Measurements from ENCODE around the gene MYO1F. TPM values are rescaled to one million over a fixed set of nuclear protein-coding genes. Genes with fewer than 3 reads are reported as not detected.
"Not testable (repeated sequence)": the region's sequence is repeated elsewhere in the genome, so short reads cannot be mapped to it uniquely, and the experiment has no call there.

MYO1F gene
- 1 to 10 TPM; 2.0 to 8.0 TPM for total RNA-seq

- ATAC-seq = no peak
- peak in 2 of 4 donors; percentile 24 to 62 for DNase-seq
- TF ChIP-seq POLR2A (IDR thresholded peaks at IDR 0.05) (peak in 1 of 3 donors; percentile 47), CTCF (IDR thresholded peaks at IDR 0.05) (no peak)
- Histone ChIP-seq H3K27ac (peak within 1 kb of the TSS in 1 of 4 donors; percentile 49), H3K4me3 (no peak within 1 kb of the TSS), H3K4me1 (peaks cover 6% of the 10 kb centered on the region), H3K27me3 (peaks cover 0 to 8% of the 10 kb centered on the region in 2 donors), H3K36me3 (replicated peaks in 1 of 2; ENCODE audit: insufficient read depth in 1 of 2, low read depth in 2 of 2) (no peaks in the 10 kb centered on the region), H3K9me3 (no peaks in the 10 kb centered on the region)
- 8 to 20% methylated on average over 5 to 7 of the region's 7 CpGs for WGBS, 2 donors
- intact Hi-C loops (cut with DNase I) = loop anchor here (10.0 kb wide), 1 partner anchor 222 kb away; no protein-coding TSS in a partner anchor
Measured at GRCh38 chr19:8577247-8577646, at the start of gene MYO1F. MYO1F (minus strand) TSS chr19:8577442; CDS start chr19:8577309, 133 bp downstream.

GRCh38 chr19:8626842-8627241 is 49.6 kb upstream of the MYO1F start:
- Histone ChIP-seq H3K9me3 (peaks cover 0 to 4% (median 0%) of the 10 kb centered on the region in 3 donors), H3K36me3 (replicated peaks in 1 of 2; ENCODE audit: insufficient read depth in 1 of 2, low read depth in 2 of 2) (no peaks in the 10 kb centered on the region), H3K4me1 (peaks cover 8% of the 10 kb centered on the region), H3K27me3 (no peaks in the 10 kb centered on the region), H3K4me3 (no peak overlapping the region), H3K27ac (no peak overlapping the region)
- ATAC-seq (no peak), DNase-seq (no peak)
- TF ChIP-seq POLR2A (IDR thresholded peaks at IDR 0.05) (no peak), CTCF (IDR thresholded peaks at IDR 0.05) (no peak)
- WGBS, 2 donors = 43 to 65% methylated on average over 7 to 8 of the region's 8 CpGs
- intact Hi-C loops (cut with DNase I) = no loop called here

GRCh38 chr19:8622886-8623285 is 45.6 kb upstream of the MYO1F start:
- H3K4me1 ChIP-seq; intact Hi-C loops (cut with DNase I); H3K9me3 ChIP-seq; DNase-seq; H3K27ac ChIP-seq; H3K4me3 ChIP-seq; H3K36me3 ChIP-seq (replicated peaks in 1 of 2; ENCODE audit: insufficient read depth in 1 of 2, low read depth in 2 of 2); H3K27me3 ChIP-seq; ATAC-seq: not testable (repeated sequence)
- 47 to 60% methylated on average over 4 of the region's 4 CpGs for WGBS, 2 donors

- no peaks in the 10 kb centered on the region for H3K9me3 ChIP-seq
- H3K36me3 ChIP-seq (replicated peaks in 1 of 2; ENCODE audit: insufficient read depth in 1 of 2, low read depth in 2 of 2) = no peaks in the 10 kb centered on the region
- no peaks in the 10 kb centered on the region for H3K4me1 ChIP-seq
- TF ChIP-seq CTCF (IDR thresholded peaks at IDR 0.05) = no peak
- no peak for TF ChIP-seq POLR2A (IDR thresholded peaks at IDR 0.05)
- H3K4me3 ChIP-seq = no peak overlapping the region
- ATAC-seq (no peak), DNase-seq (no peak)
- intact Hi-C loops (cut with DNase I) = no loop called here
- 61 to 71% methylated on average over 8 of the region's 8 CpGs for WGBS, 2 donors
- H3K27me3 ChIP-seq = no peaks in the 10 kb centered on the region
- H3K27ac ChIP-seq = no peak overlapping the region
Measured at GRCh38 chr19:8618751-8619150, 41.5 kb upstream of the MYO1F start.

GRCh38 chr19:8617984-8618383 is 40.7 kb upstream of the MYO1F start:
- Histone ChIP-seq H3K27me3 (no peaks in the 10 kb centered on the region), H3K36me3 (replicated peaks in 1 of 2; ENCODE audit: insufficient read depth in 1 of 2, low read depth in 2 of 2) (no peaks in the 10 kb centered on the region), H3K4me1 (no peaks in the 10 kb centered on the region), H3K4me3 (no peak overlapping the region), H3K27ac (no peak overlapping the region), H3K9me3 (no peaks in the 10 kb centered on the region)
- intact Hi-C loops (cut with DNase I) = no loop called here
- TF ChIP-seq POLR2A (IDR thresholded peaks at IDR 0.05) (no peak), CTCF (IDR thresholded peaks at IDR 0.05) (no peak)
- DNase-seq (no peak), ATAC-seq (no peak)
- WGBS, 2 donors = 62 to 69% methylated on average over 4 of the region's 4 CpGs

- H3K27me3 ChIP-seq; H3K4me3 ChIP-seq; H3K4me1 ChIP-seq; intact Hi-C loops (cut with DNase I); DNase-seq; ATAC-seq; H3K36me3 ChIP-seq (replicated peaks in 1 of 2; ENCODE audit: insufficient read depth in 1 of 2, low read depth in 2 of 2); H3K27ac ChIP-seq; H3K9me3 ChIP-seq: not testable (repeated sequence)
- 58 to 75% methylated on average over 11 to 15 of the region's 15 CpGs for WGBS, 2 donors
Measured at GRCh38 chr19:8617325-8617724, 40.1 kb upstream of the MYO1F start.
